A673 (cell line): Measurements from ENCODE around the gene AGBL5. TPM values are rescaled to one million over a fixed set of nuclear protein-coding genes. Genes with fewer than 3 reads are reported as not detected.

Source experiments
- BruUV-seq: library from RNA; stranded (reverse); fragments of 400-500 nt; replicated peaks from 2 replicates; lab custom pipeline; 2021; lab: Mats Ljungman, UMichigan
- CTCF ChIA-PET: fragments of 300-600 bp; sonication (Branson Sonifier 250); formaldehyde crosslinking; loops from one replicate; lab custom pipeline; 2022; ENCODE audit warnings: antibody characterized with exemption; lab: Charles Lee
- POLR2A ChIA-PET: fragments of 300-600 bp; sonication (Branson Sonifier 250); formaldehyde crosslinking; loops from one replicate; lab custom pipeline; 2022; ENCODE audit warnings: antibody characterized with exemption; ENCODE audit not compliant: low non-redundant PET; lab: Charles Lee
- DNase-seq: peaks from one replicate; pipeline ENCODE4 v3.0.0-alpha.2; 2015; ENCODE audit warnings: low spot score
- H3K27ac ChIP-seq: fragments of 200-600 bp; sonication (generic); 2 replicates; pipeline ENCODE4 v1.5.1; 2016; ENCODE audit warnings: mixed run types, low read depth, mild to moderate bottlenecking, mixed read lengths, antibody characterized with exemption, low read length; ENCODE audit not compliant: poor library complexity, severe bottlenecking
- H3K27me3 ChIP-seq: fragments of 200-600 bp; sonication (generic); replicated peaks from 2 replicates; pipeline ENCODE4 v1.6.1; 2017; ENCODE audit warnings: mixed run types, low read depth, mild to moderate bottlenecking, mixed read lengths, antibody characterized with exemption, low read length; ENCODE audit not compliant: insufficient read depth, poor library complexity
- H3K36me3 ChIP-seq: fragments of 200-600 bp; sonication (generic); 2 replicates; pipeline ENCODE4 v1.6.1; 2016; ENCODE audit warnings: mixed run types, mild to moderate bottlenecking, mixed read lengths, antibody characterized with exemption, low read length; ENCODE audit not compliant: insufficient read depth, poor library complexity, severe bottlenecking
- H3K4me1 ChIP-seq: fragments of 200-600 bp; sonication (generic); 2 replicates; pipeline ENCODE4 v1.6.1; 2017; ENCODE audit warnings: mixed run types, mild to moderate bottlenecking, mixed read lengths, antibody characterized with exemption, low read length; ENCODE audit not compliant: insufficient read depth, poor library complexity, severe bottlenecking
- H3K4me3 ChIP-seq: fragments of 200-600 bp; sonication (generic); 2 replicates; pipeline ENCODE4 v1.5.1; 2016; ENCODE audit warnings: low read depth, mixed run types, mild to moderate bottlenecking, mixed read lengths, low read length; ENCODE audit not compliant: poor library complexity, severe bottlenecking
- H3K9me3 ChIP-seq: fragments of 200-600 bp; sonication (generic); 2 replicates; pipeline ENCODE4 v1.6.1; 2016; ENCODE audit warnings: mixed run types, low read depth, mild to moderate bottlenecking, mixed read lengths, antibody characterized with exemption, low read length; ENCODE audit not compliant: poor library complexity, severe bottlenecking
- EZH2 ChIP-seq: fragments of 200-600 bp; sonication (generic); IDR thresholded peaks from 2 replicates; pipeline ENCODE4 v1.6.1; 2017; ENCODE audit warnings: borderline replicate concordance, low read depth, mild to moderate bottlenecking, mixed read lengths, antibody characterized with exemption, low read length; ENCODE audit not compliant: poor library complexity, severe bottlenecking
- intact Hi-C: fragments of 100-400 bp; cut with micrococcal nuclease; formaldehyde crosslinking; loops from one replicate; pipeline ENCODE4 v1.10.0; 2022; ENCODE audit not compliant: unreplicated experiment
- total RNA-seq: library from RNA; stranded (reverse); gene quantifications from 2 replicates; pipeline ENCODE4 v1.2.3, GENCODE V29; 2021
- TF ChIP-seq, protein P1 (sequence below): fragments of 300-800, 200-600 bp; sonication (generic); conservative IDR thresholded peaks from 2 replicates; pipeline ENCODE4 v1.5.1; 2017; ENCODE audit warnings: low read depth, mild to moderate bottlenecking, antibody characterized with exemption, low read length, moderate library complexity, mixed read lengths

Gene AGBL5
- total RNA-seq, 1 experiment from 2014 or later = 64.1 TPM

DNA sequence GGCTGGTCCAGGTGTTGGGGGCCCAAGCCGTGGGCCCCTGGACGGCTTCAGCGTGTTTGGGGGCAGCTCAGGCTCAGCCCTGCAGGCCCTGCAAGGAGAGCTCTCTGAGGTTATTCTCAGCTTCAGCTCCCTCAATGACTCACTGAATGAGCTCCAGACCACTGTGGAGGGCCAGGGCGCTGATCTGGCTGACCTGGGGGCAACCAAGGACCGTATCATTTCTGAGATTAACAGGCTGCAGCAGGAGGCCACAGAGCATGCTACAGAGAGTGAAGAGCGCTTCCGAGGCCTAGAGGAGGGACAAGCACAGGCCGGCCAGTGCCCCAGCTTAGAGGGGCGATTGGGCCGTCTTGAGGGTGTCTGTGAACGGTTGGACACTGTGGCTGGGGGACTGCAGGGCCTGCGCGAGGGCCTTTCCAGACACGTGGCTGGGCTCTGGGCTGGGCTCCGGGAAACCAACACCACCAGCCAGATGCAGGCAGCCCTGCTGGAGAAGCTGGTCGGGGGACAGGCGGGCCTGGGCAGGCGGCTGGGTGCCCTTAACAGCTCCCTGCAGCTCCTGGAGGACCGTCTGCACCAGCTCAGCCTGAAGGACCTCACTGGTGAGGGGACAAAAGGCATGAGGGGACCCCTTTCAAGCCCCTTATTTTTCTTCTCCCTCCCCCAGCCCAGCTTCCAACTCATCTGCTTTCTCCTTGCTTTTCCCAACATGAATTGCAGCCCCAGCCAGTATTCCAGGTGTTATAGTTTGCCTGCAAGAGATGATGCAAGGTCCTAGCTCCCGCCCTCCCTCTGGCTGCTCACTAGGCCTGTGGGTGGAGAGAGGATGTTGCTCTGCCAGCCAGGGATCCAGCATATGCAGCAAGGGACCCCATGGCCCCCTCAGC is 32.2 kb downstream of the AGBL5 start:
- BruUV-seq = no TSS peak
- CTCF ChIA-PET = no interaction called here
- H3K4me1 ChIP-seq = peaks cover 18% of the 10 kb centered on the region
- TF ChIP-seq EZH2 = no peak
- TF ChIP-seq, protein P1, sequence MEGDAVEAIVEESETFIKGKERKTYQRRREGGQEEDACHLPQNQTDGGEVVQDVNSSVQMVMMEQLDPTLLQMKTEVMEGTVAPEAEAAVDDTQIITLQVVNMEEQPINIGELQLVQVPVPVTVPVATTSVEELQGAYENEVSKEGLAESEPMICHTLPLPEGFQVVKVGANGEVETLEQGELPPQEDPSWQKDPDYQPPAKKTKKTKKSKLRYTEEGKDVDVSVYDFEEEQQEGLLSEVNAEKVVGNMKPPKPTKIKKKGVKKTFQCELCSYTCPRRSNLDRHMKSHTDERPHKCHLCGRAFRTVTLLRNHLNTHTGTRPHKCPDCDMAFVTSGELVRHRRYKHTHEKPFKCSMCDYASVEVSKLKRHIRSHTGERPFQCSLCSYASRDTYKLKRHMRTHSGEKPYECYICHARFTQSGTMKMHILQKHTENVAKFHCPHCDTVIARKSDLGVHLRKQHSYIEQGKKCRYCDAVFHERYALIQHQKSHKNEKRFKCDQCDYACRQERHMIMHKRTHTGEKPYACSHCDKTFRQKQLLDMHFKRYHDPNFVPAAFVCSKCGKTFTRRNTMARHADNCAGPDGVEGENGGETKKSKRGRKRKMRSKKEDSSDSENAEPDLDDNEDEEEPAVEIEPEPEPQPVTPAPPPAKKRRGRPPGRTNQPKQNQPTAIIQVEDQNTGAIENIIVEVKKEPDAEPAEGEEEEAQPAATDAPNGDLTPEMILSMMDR = no peak
- POLR2A ChIA-PET = no interaction called here
- H3K27ac ChIP-seq = no peak overlapping the region
- no peak for DNase-seq
- no peak overlapping the region for H3K4me3 ChIP-seq
- no peaks in the 10 kb centered on the region for H3K36me3 ChIP-seq
- H3K9me3 ChIP-seq = no peaks in the 10 kb centered on the region
- no peaks in the 10 kb centered on the region for H3K27me3 ChIP-seq
- intact Hi-C loops = no loop called here

DNA sequence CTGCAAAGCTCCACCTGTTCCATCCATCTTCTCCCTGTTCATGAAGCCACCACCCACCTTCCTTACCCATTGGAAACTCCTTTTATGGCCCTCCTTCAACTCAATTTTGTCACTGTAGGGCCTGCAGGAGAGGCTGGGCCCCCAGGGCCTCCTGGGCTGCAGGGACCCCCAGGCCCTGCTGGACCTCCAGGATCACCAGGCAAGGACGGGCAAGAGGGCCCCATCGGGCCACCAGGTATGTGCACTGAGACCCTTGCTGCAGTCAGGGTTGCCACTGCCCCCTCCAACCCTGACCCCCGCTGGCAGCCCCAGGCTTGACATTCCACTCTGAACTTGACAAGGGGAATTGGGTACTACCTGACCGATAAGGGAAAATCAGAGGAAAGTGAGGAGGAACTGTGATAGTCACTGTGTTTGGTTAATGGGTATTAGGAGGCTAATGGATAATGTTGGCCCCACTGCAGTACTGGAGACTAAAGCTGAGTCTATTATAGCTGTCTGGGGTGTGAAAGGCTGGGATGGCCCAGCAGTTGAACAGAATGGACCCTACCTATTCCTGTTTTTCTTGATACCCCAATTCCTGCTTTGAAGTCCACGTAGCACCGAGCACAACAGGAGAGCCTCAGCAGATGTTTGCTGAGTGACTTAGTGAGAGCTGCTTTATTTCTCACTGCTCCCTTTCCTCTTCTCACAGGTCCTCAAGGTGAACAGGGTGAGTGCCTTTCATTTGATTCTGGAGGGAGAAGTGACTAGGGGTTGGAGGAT is 33.0 kb downstream of the AGBL5 start:
- DNase-seq = no peak
- ChIA-PET POLR2A (no interaction called here), CTCF (no interaction called here)
- no peak for TF ChIP-seq EZH2
- TF ChIP-seq, protein P1 = no peak
- Histone ChIP-seq H3K4me1 (peaks cover 20% of the 10 kb centered on the region), H3K27me3 (no peaks in the 10 kb centered on the region), H3K36me3 (no peaks in the 10 kb centered on the region), H3K9me3 (no peaks in the 10 kb centered on the region), H3K27ac (no peak overlapping the region), H3K4me3 (no peak overlapping the region)
- BruUV-seq = no TSS peak
- intact Hi-C loops = no loop called here

DNA sequence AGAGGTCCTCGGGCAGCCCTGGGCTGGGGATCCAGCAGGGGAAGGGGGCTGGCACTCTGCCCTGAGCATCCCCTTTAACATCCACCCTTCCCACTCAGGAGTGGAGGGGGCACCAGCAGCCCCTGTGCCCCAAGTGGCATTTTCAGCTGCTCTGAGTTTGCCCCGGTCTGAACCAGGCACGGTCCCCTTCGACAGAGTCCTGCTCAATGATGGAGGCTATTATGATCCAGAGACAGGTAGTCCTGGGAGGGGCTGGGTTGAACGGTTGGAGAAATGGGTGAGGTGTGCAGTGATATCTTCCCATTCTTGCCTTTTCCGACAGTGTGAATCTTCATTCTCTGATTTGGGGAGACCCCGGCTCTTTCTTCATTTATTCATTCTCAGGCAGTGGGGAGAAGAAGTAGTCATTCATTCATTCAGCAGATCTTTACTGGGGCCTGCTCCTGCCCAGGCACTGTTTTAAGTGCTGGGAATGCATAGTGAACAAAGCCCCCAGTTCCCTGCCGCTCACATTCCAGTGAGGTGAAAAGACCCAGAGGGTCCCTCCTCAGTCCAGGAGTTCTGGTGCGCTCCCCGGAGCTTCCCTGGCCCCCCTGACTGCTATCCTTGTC is 33.7 kb downstream of the AGBL5 start:
- Histone ChIP-seq H3K4me1 (peaks cover 20% of the 10 kb centered on the region), H3K36me3 (no peaks in the 10 kb centered on the region), H3K9me3 (no peaks in the 10 kb centered on the region), H3K27me3 (no peaks in the 10 kb centered on the region), H3K27ac (peak overlapping the region; percentile 86), H3K4me3 (peak overlapping the region; percentile 59)
- TF ChIP-seq EZH2 = no peak
- TF ChIP-seq, protein P1 = no peak
- DNase-seq = no peak
- BruUV-seq = TSS peak; percentile 40
- ChIA-PET CTCF (no interaction called here), POLR2A (no interaction called here)
- intact Hi-C loops = no loop called here
